ENCODE results near the gene GNS. TPM values are rescaled to one million over a fixed set of nuclear protein-coding genes. Genes with fewer than 3 reads are reported as not detected.
A peak's percentile ranks its signal among the peaks of the same experiment; 100 is the strongest.

GNS gene
- total and polyA plus RNA-seq, 2 of the 4 experiments (the other 2 are of a cell fraction), result 60.4 to 80.7 TPM

- ATAC-seq (ENCODE audit: low read depth), result peak; percentile 68
- no TSS peak for BruUV-seq (replicated peaks)
Observed at GRCh38 chr12:64806593-64807460, 47.6 kb upstream of the GNS start.

More at GRCh38 chr12:64806593-64807460, 47.6 kb upstream of the GNS start:
- 77% methylated on average over 2 of the region's 7 CpGs; no CpG with 5 or more reads in 1 of the 2 experiments for WGBS, 2 experiments (ENCODE audit: extremely low coverage in 2 of 2, insufficient read length in 1 of 2)
- Histone ChIP-seq H2AK5ac (ENCODE audit: low read depth, low read length) (no peak overlapping the region), H2BK20ac (ENCODE audit: low read depth, low read length) (no peak overlapping the region), H3K9me1 (ENCODE audit: insufficient read depth, low read length) (no peaks in the 10 kb centered on the region), H4K8ac (ENCODE audit: low read depth in 2 of 2, low read length in 2 of 2) (no peak overlapping the region), H3K18ac (ENCODE audit: low read depth, low read length) (no peak overlapping the region), H3K27ac (ENCODE audit: insufficient read depth, low read length) (no peak overlapping the region), H3K56ac (ENCODE audit: extremely low read depth, insufficient read depth, low read length) (no peak overlapping the region), H3K79me1 (ENCODE audit: low read depth in 1 of 2, low read length in 2 of 2) (no peaks in the 10 kb centered on the region), H3K4ac (ENCODE audit: low read depth, low read length) (no peak overlapping the region), H3K9ac (ENCODE audit: low read depth, low read length) (no peak overlapping the region), H3K27me3 (ENCODE audit: control insufficient read depth, insufficient read depth, low read length) (peaks cover 7% of the 10 kb centered on the region), H3K4me3 (ENCODE audit: insufficient read depth, low read depth, low read length) (no peak overlapping the region), H3K4me2 (ENCODE audit: low read depth, low read length) (no peak overlapping the region), H3K23ac (ENCODE audit: low read depth, low read length) (no peak overlapping the region), H2AK9ac (replicated peaks; ENCODE audit: low read depth, low read length, poor library complexity) (no peak overlapping the region), H3K4me1 (ENCODE audit: control insufficient read depth, insufficient read depth, low read length) (no peaks in the 10 kb centered on the region; the same call in 1 of the 2 replicates), H3K14ac (replicated peaks; ENCODE audit: low read depth, low read length) (no peak overlapping the region), H2BK5ac (ENCODE audit: low read depth, low read length, poor library complexity, severe bottlenecking) (no peak overlapping the region), H4K5ac (ENCODE audit: low read depth, low read length) (no peak overlapping the region), H4K20me1 (ENCODE audit: insufficient read depth, low read length) (no peaks in the 10 kb centered on the region), H2BK15ac (ENCODE audit: low read depth, low read length) (no peak overlapping the region), H4K91ac (ENCODE audit: insufficient read depth, low read depth, low read length) (no peak overlapping the region), H2BK120ac (ENCODE audit: low read depth, low read length) (no peak overlapping the region), H3K36me3 (ENCODE audit: control insufficient read depth, insufficient read depth, low read length) (no peaks in the 10 kb centered on the region), H2AFZ (replicated peaks; ENCODE audit: low read length, poor library complexity) (no peak overlapping the region), H3K9me3 (ENCODE audit: control insufficient read depth, insufficient read depth, low read length) (no peaks in the 10 kb centered on the region)
- in situ Hi-C loops (cut with MboI; ENCODE audit: low sequenced_read_pairs), result no loop called here
- intact Hi-C loops (cut with micrococcal nuclease), result loop anchor here (10.0 kb wide), 1 partner anchor 1298 kb away; no protein-coding TSS in a partner anchor
- ChIA-PET POLR2A (ENCODE audit: unreplicated experiment) (no interaction called here), CTCF (interaction anchor here (0.5 to 2.5 kb wide), 5 partner anchors 11 to 1039 kb away, joined by 3 to 6 read pairs (median 3); no protein-coding TSS in a partner anchor)
- TF ChIP-seq FOS (IDR thresholded peaks at IDR 0.05; ENCODE audit: low read depth, low read length) (peak; percentile 14; the same call in 1 of the 2 replicates), CEBPB (IDR thresholded peaks at IDR 0.05; ENCODE audit: low read depth, low read length) (peak; percentile 23; the same call in 1 of the 2 replicates), NFE2L2 (IDR thresholded peaks at IDR 0.05; ENCODE audit: low read depth, low read length) (no peak)
- DNase-seq, result peak; percentile 82
- dilution Hi-C loops (cut with HindIII; ENCODE audit: low sequenced_read_pairs, unreplicated experiment), result no loop called here

All from IMR-90 (cell line).